A673 (cell line): ENCODE results near the gene PKN2.

Experiments
- EZH2 ChIP-seq: fragments of 200-600 bp; sonication (generic); IDR thresholded peaks from 2 replicates; pipeline ENCODE4 v1.6.1; 2017; ENCODE audit warnings: borderline replicate concordance, low read depth, mild to moderate bottlenecking, mixed read lengths, antibody characterized with exemption, low read length; ENCODE audit not compliant: poor library complexity, severe bottlenecking
- TF ChIP-seq, protein P1 (sequence below): fragments of 300-800, 200-600 bp; sonication (generic); conservative IDR thresholded peaks from 2 replicates; pipeline ENCODE4 v1.5.1; 2017; ENCODE audit warnings: low read depth, mild to moderate bottlenecking, antibody characterized with exemption, low read length, moderate library complexity, mixed read lengths

DNA sequence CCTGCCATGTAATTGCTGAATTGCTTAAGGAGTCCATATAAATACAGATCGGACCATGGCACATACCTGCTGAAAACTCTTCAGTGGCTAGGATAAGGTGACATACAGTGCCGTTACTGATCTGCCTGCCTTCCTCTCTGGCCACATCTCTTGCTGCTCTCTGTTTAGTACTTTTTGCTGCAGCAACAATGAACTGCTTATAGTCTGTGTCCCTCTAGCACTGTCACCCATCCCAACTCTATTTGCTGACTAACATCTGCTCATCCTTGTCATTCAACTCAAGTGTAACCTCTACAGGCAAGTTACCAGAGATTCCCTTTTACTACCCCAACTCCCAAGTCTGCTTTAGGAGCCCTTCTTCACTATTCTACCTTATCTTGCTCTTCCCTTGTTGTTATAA lies 141.6 kb downstream of the PKN2 start:
- TF ChIP-seq, protein P1, sequence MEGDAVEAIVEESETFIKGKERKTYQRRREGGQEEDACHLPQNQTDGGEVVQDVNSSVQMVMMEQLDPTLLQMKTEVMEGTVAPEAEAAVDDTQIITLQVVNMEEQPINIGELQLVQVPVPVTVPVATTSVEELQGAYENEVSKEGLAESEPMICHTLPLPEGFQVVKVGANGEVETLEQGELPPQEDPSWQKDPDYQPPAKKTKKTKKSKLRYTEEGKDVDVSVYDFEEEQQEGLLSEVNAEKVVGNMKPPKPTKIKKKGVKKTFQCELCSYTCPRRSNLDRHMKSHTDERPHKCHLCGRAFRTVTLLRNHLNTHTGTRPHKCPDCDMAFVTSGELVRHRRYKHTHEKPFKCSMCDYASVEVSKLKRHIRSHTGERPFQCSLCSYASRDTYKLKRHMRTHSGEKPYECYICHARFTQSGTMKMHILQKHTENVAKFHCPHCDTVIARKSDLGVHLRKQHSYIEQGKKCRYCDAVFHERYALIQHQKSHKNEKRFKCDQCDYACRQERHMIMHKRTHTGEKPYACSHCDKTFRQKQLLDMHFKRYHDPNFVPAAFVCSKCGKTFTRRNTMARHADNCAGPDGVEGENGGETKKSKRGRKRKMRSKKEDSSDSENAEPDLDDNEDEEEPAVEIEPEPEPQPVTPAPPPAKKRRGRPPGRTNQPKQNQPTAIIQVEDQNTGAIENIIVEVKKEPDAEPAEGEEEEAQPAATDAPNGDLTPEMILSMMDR, result no peak
- TF ChIP-seq EZH2, result no peak
